GM23248 (cell line): ENCODE data around the gene CDKN3. TPM values are rescaled to one million over a fixed set of nuclear protein-coding genes. Genes with fewer than 3 reads are reported as not detected.

Experiments used
- DNase-seq: peaks from one replicate; pipeline ENCODE4 v3.0.0-alpha.2; 2015
- H2AFZ ChIP-seq: fragments of 200-600 bp; sonication (generic); 2 replicates; pipeline ENCODE4 v1.6.1; 2016; ENCODE audit warnings: antibody characterized with exemption
- H3F3A ChIP-seq: fragments of 200-600 bp; sonication (generic); 2 replicates; pipeline ENCODE4 v1.6.1; 2016; ENCODE audit warnings: mild to moderate bottlenecking, antibody characterized with exemption, mixed run types; ENCODE audit not compliant: insufficient read depth
- H3K27ac ChIP-seq: fragments of 200-600 bp; sonication (generic); 2 replicates; pipeline ENCODE4 v1.5.1; 2016; ENCODE audit warnings: mild to moderate bottlenecking
- H3K27me3 ChIP-seq: fragments of 200-600 bp; sonication (generic); replicated peaks from 2 replicates; pipeline ENCODE4 v1.6.1; 2016; ENCODE audit warnings: mild to moderate bottlenecking; ENCODE audit not compliant: insufficient read depth
- H3K36me3 ChIP-seq: fragments of 200-600 bp; sonication (generic); 2 replicates; pipeline ENCODE4 v1.6.1; 2016; ENCODE audit warnings: low read depth, mild to moderate bottlenecking
- H3K4me1 ChIP-seq: fragments of 200-600 bp; sonication (generic); 2 replicates; pipeline ENCODE4 v1.6.1; 2016; ENCODE audit warnings: mild to moderate bottlenecking; ENCODE audit not compliant: insufficient read depth
- H3K4me2 ChIP-seq: fragments of 200-600 bp; sonication (generic); one replicate; pipeline ENCODE4 v1.6.1; 2016; ENCODE audit warnings: mild to moderate bottlenecking; ENCODE audit not compliant: unreplicated experiment
- H3K4me3 ChIP-seq: fragments of 200-600 bp; sonication (generic); 2 replicates; pipeline ENCODE4 v1.5.1; 2016; ENCODE audit warnings: mild to moderate bottlenecking
- H3K79me2 ChIP-seq: fragments of 200-600 bp; sonication (generic); 2 replicates; pipeline ENCODE4 v1.6.1; 2016; ENCODE audit warnings: mild to moderate bottlenecking; ENCODE audit not compliant: insufficient read depth
- H3K9ac ChIP-seq: fragments of 200-600 bp; sonication (generic); 2 replicates; pipeline ENCODE4 v1.6.1; 2016; ENCODE audit warnings: mild to moderate bottlenecking
- H3K9me2 ChIP-seq: fragments of 200-600 bp; sonication (generic); 2 replicates; pipeline ENCODE4 v1.6.1; 2016; ENCODE audit warnings: mixed run types, mild to moderate bottlenecking, moderate library complexity; ENCODE audit not compliant: insufficient read depth
- H3K9me3 ChIP-seq: fragments of 200-600 bp; sonication (generic); one replicate; pipeline ENCODE4 v1.6.1; 2017; ENCODE audit warnings: low read depth
- H4K20me1 ChIP-seq: fragments of 200-600 bp; sonication (generic); 2 replicates; pipeline ENCODE4 v1.6.0; 2016; ENCODE audit not compliant: insufficient read depth
- EZH2 ChIP-seq: fragments of 200-600 bp; sonication (generic); IDR thresholded peaks from 2 replicates; pipeline ENCODE4 v1.6.1; 2018; ENCODE audit warnings: antibody characterized with exemption, mild to moderate bottlenecking; ENCODE audit not compliant: insufficient read depth, poor library complexity, severe bottlenecking
- EZH2phosphoT487 ChIP-seq: fragments of 200-600 bp; sonication (generic); IDR thresholded peaks from 2 replicates; pipeline ENCODE4 v1.6.1; 2018; ENCODE audit warnings: antibody characterized with exemption, moderate library complexity, mild to moderate bottlenecking, low read depth; ENCODE audit not compliant: insufficient read depth
- WGBS, 2 experiments: methylation state at CpG; one replicate each; pipeline ENCODE4 v1.1.6; 2015 to 2017; ENCODE audit warnings: low lambda C conversion rate in 2 of 2, low coverage in 1 of 2; ENCODE audit errors: missing lambda C conversion rate in 2 of 2; 5-methylcytosine and 5-hydroxymethylcytosine counted together
- in situ Hi-C: fragments of 300-500 bp; cut with MboI; formaldehyde crosslinking; loops from 2 replicates; pipeline ENCODE4 v1.15.0; 2020
- polyA plus RNA-seq: library from polyadenylated mRNA; unstranded; fragments of >200 nt; fragmentation: Nextera tagmentation; extraction: Ambion mirVana; gene quantifications from 2 replicates; pipeline ENCODE4 v1.2.1, GENCODE V29; 2016
- total RNA-seq: library from RNA; depleted of rRNA; stranded (reverse); fragments of >200 nt; shearing (Covaris generic); gene quantifications from 2 replicates; pipeline ENCODE4 v1.2.3, GENCODE V29; 2014

CDKN3 gene
- total and polyA plus RNA-seq, 2 experiments from 2014 or later: 20.1 to 41.8 TPM

- TF ChIP-seq EZH2phosphoT487: no peak
- TF ChIP-seq EZH2: no peak
- no peaks in the 10 kb centered on the region for H3K79me2 ChIP-seq
- H3K9me3 ChIP-seq: no peaks in the 10 kb centered on the region
- H3K9me2 ChIP-seq: no peaks in the 10 kb centered on the region
- no peak for DNase-seq
- no peak overlapping the region for H2AFZ ChIP-seq
- no peak overlapping the region for H3K4me3 ChIP-seq
- H3K4me1 ChIP-seq: no peaks in the 10 kb centered on the region
- H3K27me3 ChIP-seq: no peaks in the 10 kb centered on the region
- no peaks in the 10 kb centered on the region for H3F3A ChIP-seq
- WGBS, 2 experiments: 98 to 100% methylated on average over 1 of the region's 1 CpG
- no peak overlapping the region for H3K27ac ChIP-seq
- in situ Hi-C loops: no loop called here
- H3K9ac ChIP-seq: no peak overlapping the region
- no peaks in the 10 kb centered on the region; the same call in 1 of the 2 replicates for H4K20me1 ChIP-seq
- no peaks in the 10 kb centered on the region; the same call in 1 of the 2 replicates for H3K36me3 ChIP-seq
- no peak overlapping the region for H3K4me2 ChIP-seq
Observed at GRCh38 chr14:54410215-54410614, 13.4 kb downstream of the CDKN3 start.

GRCh38 chr14:54411371-54411770 lies 14.6 kb downstream of the CDKN3 start:
- DNase-seq: no peak
- Histone ChIP-seq H3K4me2 (no peak overlapping the region), H3F3A (no peaks in the 10 kb centered on the region), H4K20me1 (no peaks in the 10 kb centered on the region; the same call in 1 of the 2 replicates), H3K4me1 (no peaks in the 10 kb centered on the region), H2AFZ (no peak overlapping the region), H3K9ac (no peak overlapping the region), H3K79me2 (no peaks in the 10 kb centered on the region), H3K36me3 (no peaks in the 10 kb centered on the region; the same call in 1 of the 2 replicates), H3K4me3 (no peak overlapping the region), H3K9me2 (no peaks in the 10 kb centered on the region), H3K27me3 (no peaks in the 10 kb centered on the region), H3K27ac (no peak overlapping the region), H3K9me3 (no peaks in the 10 kb centered on the region)
- no peak for TF ChIP-seq EZH2phosphoT487
- no peak for TF ChIP-seq EZH2
- in situ Hi-C loops: no loop called here
- 94 to 97% methylated on average over 3 of the region's 3 CpGs for WGBS, 2 experiments

- H3K4me3 ChIP-seq: no peak overlapping the region
- no peak overlapping the region for H3K4me2 ChIP-seq
- TF ChIP-seq EZH2phosphoT487: no peak
- no peak for TF ChIP-seq EZH2
- WGBS, 2 experiments: 48 to 49% methylated on average over 7 of the region's 7 CpGs
- peak; percentile 74 for DNase-seq
- H3K9ac ChIP-seq: no peak overlapping the region
- no peaks in the 10 kb centered on the region for H3K9me2 ChIP-seq
- no peak overlapping the region for H3K27ac ChIP-seq
- H3K27me3 ChIP-seq: no peaks in the 10 kb centered on the region
- H3K9me3 ChIP-seq: no peaks in the 10 kb centered on the region
- H3K4me1 ChIP-seq: no peaks in the 10 kb centered on the region; the same call in 1 of the 2 replicates
- peaks cover 20% of the 10 kb centered on the region for H3K79me2 ChIP-seq
- H3K36me3 ChIP-seq: peaks cover 14% of the 10 kb centered on the region; the same call in 1 of the 2 replicates
- peaks cover 4% of the 10 kb centered on the region; the same call in 1 of the 2 replicates for H3F3A ChIP-seq
- peak overlapping the region; percentile 31; the same call in 1 of the 2 replicates for H2AFZ ChIP-seq
- H4K20me1 ChIP-seq: no peaks in the 10 kb centered on the region
- in situ Hi-C loops: no loop called here
Observed at GRCh38 chr14:54420478-54421142, 23.8 kb downstream of the CDKN3 start.

DNA sequence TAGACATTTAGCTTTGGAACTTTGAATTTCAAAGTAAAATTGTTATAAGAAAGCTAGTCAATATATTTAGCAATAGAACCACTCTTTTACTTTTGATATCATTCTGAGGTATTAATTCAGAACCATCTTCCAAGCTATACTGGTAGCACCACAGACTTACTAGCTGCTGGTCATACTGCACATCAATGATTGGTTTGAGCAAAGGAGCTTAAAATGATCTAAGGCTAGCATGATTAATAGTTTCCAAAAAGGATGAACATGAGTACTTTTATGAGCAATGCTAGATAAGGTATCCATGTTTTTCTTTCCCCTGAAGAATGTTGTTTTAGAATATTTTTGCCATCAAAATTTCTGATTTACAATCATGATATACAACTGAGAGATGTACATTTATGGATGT lies 27.2 kb downstream of the CDKN3 start:
- no peaks in the 10 kb centered on the region; the same call in 1 of the 2 replicates for H3K4me1 ChIP-seq
- no peaks in the 10 kb centered on the region for H3K9me2 ChIP-seq
- H3K27ac ChIP-seq: no peak overlapping the region
- H3K79me2 ChIP-seq: peaks cover 41% of the 10 kb centered on the region
- H3K27me3 ChIP-seq: no peaks in the 10 kb centered on the region
- no peaks in the 10 kb centered on the region for H4K20me1 ChIP-seq
- H3F3A ChIP-seq: peaks cover 11% of the 10 kb centered on the region; the same call in 1 of the 2 replicates
- H3K9ac ChIP-seq: no peak overlapping the region
- in situ Hi-C loops: no loop called here
- H3K4me3 ChIP-seq: no peak overlapping the region
- no peaks in the 10 kb centered on the region for H3K9me3 ChIP-seq
- H3K4me2 ChIP-seq: no peak overlapping the region
- DNase-seq: peak; percentile 22
- no peak overlapping the region for H2AFZ ChIP-seq
- TF ChIP-seq EZH2 (no peak), EZH2phosphoT487 (no peak)
- H3K36me3 ChIP-seq: peaks cover 41% of the 10 kb centered on the region

GRCh38 chr14:54424479-54424901 lies 27.7 kb downstream of the CDKN3 start:
- Histone ChIP-seq H3K9me2 (no peaks in the 10 kb centered on the region), H3K9ac (no peak overlapping the region), H3K4me1 (no peaks in the 10 kb centered on the region; the same call in 1 of the 2 replicates), H2AFZ (no peak overlapping the region), H3K36me3 (peaks cover 46% of the 10 kb centered on the region), H4K20me1 (no peaks in the 10 kb centered on the region), H3K27me3 (no peaks in the 10 kb centered on the region), H3K9me3 (no peaks in the 10 kb centered on the region), H3K4me2 (no peak overlapping the region), H3K27ac (no peak overlapping the region), H3K4me3 (no peak overlapping the region), H3K79me2 (peaks cover 46% of the 10 kb centered on the region), H3F3A (peaks cover 11% of the 10 kb centered on the region; the same call in 1 of the 2 replicates)
- TF ChIP-seq EZH2: no peak
- TF ChIP-seq EZH2phosphoT487: no peak
- no peak for DNase-seq
- in situ Hi-C loops: no loop called here
- WGBS, 2 experiments: 97% methylated on average over 4 of the region's 4 CpGs
